ENCODE results near the gene ARHGEF33.

GRCh38 chr2:38934742-38935141 lies 45.1 kb downstream of the ARHGEF33 start:
- TF ChIP-seq, protein P1, sequence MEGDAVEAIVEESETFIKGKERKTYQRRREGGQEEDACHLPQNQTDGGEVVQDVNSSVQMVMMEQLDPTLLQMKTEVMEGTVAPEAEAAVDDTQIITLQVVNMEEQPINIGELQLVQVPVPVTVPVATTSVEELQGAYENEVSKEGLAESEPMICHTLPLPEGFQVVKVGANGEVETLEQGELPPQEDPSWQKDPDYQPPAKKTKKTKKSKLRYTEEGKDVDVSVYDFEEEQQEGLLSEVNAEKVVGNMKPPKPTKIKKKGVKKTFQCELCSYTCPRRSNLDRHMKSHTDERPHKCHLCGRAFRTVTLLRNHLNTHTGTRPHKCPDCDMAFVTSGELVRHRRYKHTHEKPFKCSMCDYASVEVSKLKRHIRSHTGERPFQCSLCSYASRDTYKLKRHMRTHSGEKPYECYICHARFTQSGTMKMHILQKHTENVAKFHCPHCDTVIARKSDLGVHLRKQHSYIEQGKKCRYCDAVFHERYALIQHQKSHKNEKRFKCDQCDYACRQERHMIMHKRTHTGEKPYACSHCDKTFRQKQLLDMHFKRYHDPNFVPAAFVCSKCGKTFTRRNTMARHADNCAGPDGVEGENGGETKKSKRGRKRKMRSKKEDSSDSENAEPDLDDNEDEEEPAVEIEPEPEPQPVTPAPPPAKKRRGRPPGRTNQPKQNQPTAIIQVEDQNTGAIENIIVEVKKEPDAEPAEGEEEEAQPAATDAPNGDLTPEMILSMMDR (IDR thresholded peaks at IDR 0.05; ENCODE audit: insufficient read depth, low read depth, low read length): no peak
- no peak for TF ChIP-seq EZH2 (IDR thresholded peaks at IDR 0.05; ENCODE audit: insufficient read depth, low read length)

All from astrocyte (in vitro differentiated cells and primary cell).